HG02763 (cell line): Measurements from ENCODE around the gene SLC2A1.

ENCODE experiments used
- ATAC-seq: cut with Tn5 transposase; IDR thresholded peaks from one replicate; pipeline ENCODE4 v1.9.1; 2021; ENCODE audit warnings: mild to moderate bottlenecking, moderate library complexity; ENCODE audit not compliant: unreplicated experiment

Gene SLC2A1

DNA sequence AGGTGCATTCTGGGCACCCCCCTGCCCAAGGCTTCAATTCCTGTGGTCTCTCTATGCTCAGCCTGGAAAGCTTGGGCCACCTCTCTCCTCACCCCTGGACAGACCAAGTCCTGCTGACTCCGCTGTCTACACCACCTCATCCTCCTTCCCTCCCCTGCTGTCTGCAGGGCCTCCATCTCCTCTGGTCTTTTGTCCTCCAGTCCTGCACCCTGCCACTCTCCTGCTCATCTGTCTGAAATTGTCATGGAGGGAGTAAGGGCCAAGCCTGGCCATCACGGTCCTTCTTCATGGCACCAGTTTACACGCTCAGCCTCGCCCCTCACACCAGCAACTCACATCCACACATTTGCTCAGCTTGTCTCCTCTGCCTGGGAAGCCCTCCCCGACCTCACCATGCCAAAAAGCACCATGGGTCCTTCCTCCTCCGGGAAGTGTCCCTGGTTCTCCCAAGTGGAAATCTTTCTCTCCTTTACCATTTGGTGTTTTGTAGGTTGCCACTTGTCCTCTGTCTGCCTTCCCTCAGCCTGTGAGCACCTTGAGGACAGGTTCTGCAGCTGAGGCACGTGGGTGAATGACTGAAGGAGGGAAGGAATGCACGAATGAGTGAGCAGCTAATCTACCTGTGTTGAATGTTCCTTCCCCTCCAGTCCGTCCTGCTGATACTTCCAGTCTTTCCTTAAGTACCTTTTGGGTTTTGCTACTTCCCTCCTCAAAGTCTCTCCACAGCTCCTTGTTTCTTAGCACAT, 2.1 kb upstream of the SLC2A1 start:
- ATAC-seq, result no peak

- ATAC-seq, result no peak
These were observed 1.4 kb upstream of the SLC2A1 start for GRCh38 chr1:42960122-42960390.

DNA sequence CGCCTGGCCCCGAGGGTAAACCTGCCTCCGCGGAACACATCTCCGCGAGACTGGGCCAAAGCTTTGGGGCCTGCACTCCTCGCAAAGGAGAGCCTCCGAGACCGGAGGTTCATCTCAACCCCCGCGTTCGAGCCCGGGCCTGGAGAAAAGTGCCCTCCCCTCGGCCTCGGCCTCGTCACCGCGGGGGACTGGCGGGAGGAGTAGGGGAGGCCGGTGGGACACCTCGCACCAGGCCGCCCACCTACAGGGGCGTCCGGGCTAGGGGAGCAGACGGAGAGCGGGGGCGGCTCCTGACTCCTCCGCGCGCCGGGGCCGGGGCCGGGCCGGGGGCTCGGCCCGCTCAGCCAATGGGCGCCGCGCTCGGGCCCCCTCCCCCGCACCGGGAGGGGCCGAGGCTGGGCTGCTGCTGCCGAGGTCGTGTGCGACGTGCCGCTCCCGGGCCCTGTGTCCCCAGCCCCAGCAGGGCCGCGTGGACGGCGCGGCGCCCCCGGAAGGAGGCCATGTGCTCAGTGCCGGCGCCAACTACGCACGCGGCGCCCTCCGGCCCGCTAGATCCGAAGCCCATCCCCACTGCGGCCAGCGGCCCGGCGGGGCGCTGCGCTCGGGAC, 684 bp downstream of the SLC2A1 start:
- ATAC-seq, result peak; percentile 60

GRCh38 chr1:42957229-42957879, 1.3 kb downstream of the SLC2A1 start:
- ATAC-seq, result no peak

DNA sequence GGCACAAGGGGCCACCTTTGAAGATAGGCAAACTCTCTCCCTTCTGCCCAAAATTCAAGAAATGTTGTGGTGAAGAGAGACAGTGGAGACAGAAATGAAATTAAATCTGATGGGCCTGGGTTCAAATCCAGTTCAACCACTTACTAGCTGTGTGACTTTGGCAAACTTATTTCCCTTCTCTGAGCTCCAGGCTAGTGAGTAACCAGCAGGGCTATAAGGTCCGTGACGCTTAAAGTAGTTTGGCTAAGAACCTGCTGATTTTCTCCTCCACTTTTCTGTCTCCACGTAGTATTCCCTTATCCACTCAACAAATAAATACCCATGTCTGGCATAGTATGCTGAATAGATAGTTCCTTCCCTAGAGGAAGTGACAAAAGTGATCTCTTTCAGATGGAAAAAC, 1.9 kb downstream of the SLC2A1 start:
- no peak for ATAC-seq

- no peak for ATAC-seq
These were observed 3.2 kb downstream of the SLC2A1 start for GRCh38 chr1:42955311-42956063.

DNA sequence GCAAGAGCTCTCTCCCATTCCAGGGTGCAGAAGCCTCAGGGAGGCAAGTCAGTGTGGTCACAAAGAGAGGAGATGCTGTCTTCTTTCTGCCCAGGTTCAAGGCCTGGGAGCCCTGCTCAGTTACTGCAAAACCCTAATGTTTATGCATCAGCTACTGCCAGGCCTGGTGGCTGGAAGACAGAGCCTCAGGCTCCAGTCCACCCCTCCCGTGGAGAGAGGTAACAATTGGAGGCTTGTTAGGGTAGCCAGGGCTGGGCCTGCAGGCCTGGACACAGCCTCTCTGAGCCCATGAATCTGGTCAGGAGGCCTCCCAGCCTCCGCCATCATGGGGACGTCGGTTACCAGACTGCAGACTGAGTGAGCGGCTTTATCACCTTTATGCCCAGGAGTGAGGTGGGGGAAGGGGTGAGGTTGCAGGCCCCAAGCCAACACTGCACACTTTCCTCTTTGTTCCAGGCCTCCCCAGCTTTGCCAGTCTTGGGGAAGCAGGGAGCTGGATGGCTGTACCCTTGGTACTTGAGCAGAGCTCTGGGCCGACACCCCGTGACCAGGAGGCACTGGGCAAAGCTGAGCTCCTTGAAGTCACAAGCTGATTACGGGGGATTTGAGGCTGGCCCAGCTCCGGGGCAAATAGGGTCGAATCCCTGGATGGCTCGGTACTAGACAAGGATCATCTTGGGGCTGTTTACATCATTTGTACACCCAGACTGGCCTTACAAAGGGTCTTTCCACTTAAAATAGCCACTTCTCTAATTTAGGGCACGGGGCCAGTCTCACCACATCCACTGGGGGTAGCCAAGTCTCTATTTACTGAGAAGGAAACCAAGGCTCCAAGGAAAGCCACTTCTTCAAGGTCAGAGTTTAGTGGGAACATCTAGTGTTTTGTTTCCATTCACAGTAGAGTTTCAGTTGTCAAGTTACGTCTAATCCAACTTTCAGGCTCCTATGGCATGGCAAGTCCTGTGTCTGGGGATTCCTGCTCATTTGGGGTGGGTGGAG, 5.2 kb downstream of the SLC2A1 start:
- ATAC-seq, result no peak

GRCh38 chr1:42952303-42953001, 6.2 kb downstream of the SLC2A1 start:
- peak; percentile 52 for ATAC-seq

DNA sequence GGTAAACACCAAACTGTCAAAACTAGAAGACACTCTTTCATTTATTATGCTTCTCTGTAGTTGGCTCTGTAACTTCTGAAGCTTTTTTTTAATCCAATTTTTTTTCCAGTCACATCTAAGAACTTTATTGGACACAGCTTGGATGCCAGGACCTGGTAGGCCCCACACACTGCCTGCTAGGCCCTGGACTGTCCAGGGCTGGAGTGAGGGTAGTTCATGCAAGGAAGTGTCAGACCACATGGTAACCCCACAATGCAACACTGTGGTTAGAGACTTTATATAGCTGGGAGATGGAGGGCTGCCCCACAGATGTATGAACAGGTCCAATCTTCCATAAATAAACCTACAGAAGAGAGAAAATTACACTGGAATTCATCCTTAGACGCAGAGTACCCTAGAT, 7.1 kb downstream of the SLC2A1 start:
- ATAC-seq, result no peak

GRCh38 chr1:42950116-42950481, 8.6 kb downstream of the SLC2A1 start:
- ATAC-seq, result no peak

- ATAC-seq, result no peak
These were observed 9.2 kb downstream of the SLC2A1 start for GRCh38 chr1:42949312-42950115.

DNA sequence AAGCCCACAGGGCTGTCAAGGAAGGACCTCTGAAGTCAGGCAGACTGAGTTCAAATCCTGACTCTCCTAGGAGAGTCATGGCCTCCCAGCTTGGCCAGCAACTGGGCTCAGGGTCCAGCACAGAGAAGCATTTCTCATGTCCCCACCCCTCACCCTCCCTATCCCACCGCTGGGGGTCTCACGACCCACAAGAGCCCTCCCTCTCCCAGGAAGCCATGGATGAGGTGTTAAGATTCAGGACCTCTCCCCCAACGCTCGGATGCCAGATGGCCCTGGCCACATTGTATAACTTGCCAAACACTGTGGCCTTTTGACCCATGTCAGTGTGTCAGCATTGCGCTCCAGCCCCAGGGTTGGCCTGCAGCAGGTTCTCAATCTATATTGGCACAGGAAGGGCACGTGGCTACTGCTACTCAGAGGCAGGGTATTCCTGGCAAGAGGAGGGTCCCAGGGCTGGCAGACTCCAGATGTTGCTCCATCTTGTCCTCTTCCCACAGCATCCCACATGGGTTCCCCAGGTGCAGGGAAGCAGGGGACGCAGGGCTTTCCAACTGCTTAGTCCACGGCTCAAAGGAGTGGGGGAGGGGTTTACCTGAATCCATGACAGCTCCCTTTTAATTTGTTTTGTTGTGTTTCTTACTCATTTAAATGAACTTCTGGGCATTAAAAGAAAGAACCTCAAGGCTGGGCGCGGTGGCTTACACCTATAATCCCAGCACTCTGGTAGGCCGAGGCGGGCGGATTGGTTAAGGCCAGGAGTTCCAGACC, 10.5 kb downstream of the SLC2A1 start:
- ATAC-seq, result no peak

DNA sequence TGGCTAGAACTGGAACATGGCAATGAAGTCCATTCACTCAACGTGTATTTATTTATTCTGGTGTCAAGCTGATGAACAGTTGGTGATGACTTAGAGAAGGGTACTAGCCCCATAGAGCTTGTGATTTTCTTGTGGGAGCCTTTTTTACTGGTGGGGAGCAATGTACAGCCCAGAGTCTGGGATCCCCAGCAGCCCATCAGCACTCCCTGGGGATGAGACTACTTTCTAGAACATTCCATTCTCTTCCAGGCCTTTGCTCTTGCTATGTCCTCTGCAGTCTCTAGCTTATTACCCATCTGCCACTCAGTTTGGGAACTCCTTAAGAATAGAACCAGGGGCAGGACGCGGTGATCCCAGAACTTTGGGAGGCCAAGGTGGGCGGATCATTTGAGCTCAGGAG, 11.6 kb downstream of the SLC2A1 start:
- ATAC-seq, result no peak

DNA sequence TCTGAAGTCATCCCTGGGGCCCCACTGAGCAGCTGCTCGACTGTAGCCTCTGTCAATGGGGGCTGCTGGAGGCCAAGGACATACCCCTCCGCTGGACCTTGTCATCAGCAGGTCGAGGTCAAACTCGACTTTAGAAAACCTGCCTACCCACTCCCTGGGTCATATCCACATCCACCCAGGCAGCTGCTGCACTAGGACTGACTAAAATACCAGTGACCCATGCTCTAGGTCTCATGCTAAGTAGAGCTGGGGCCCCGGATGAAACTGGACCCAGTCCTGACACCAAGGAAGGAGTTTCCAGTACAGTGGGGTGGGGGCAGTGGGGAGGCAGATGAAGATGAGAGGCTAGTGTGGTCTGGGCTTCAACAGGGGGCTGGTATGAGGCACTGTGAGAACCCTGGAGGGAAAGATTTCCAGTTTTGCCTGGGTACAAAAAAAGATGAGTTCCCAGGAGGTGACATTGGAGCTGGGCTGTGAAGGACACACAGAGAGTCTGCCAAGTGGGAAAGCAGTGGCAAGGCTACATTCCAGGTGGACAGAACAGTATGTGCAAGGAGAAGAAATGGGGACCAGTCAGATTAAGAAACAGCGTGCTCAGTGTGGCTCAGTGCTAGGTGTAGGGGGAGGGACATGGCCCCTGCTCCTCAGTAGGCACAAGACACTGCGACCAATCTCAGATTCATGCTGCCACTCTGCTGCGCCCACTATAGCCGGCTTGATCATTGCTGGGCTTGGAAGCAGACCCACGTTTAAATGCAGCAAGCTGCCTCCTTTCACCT, 12.4 kb downstream of the SLC2A1 start:
- ATAC-seq, result no peak

DNA sequence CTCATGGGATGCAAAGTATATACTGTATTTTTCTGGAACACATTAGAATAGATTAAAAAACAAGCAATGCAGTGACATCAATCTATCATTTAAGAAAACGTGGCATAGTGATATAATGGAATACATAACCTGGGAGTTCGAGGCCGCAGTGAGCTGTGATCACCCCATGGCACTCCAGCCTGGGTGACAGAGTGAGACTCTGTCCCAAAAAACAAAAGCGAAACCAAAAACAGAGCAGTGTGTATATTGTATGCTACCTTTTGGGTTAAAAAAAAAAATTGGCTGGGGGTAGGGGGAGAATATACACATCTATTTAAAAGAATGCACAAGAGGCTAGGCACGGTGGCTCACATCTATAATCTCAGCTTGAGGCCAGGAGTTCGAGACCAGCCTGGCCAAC, 13.5 kb downstream of the SLC2A1 start:
- ATAC-seq, result no peak

DNA sequence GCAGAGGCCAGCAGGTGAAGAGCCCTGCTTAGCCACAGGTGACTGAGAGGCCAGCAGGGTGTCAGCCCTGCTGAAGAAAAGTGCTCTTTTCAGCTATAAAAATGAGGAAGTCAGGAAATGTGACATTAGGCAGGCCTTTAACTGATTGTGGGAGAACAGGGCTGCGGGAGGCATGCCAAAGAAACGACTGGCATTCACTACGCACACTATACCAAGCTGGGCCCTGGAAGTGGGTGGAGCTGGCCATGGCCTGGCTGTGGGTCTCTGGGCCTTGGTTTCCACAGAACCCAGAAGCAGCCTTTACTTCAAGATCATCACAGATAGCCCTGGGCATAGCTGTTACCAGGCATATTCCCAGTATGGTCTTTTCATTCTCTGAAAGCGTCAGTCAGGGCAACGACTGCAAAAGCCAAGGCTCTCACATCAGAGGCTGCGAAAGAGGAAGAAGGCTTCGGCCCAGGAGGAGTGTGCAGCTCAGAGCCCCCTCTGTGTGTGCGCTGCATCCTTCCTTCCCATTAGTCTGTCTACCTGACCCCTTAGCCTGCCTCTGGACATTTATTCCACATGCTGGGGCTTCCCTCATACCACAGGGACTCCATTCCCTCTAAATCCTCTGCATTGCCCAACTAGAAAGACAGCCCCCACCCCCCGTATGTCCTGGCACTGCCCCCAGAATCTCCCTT, 14.3 kb downstream of the SLC2A1 start:
- no peak for ATAC-seq

DNA sequence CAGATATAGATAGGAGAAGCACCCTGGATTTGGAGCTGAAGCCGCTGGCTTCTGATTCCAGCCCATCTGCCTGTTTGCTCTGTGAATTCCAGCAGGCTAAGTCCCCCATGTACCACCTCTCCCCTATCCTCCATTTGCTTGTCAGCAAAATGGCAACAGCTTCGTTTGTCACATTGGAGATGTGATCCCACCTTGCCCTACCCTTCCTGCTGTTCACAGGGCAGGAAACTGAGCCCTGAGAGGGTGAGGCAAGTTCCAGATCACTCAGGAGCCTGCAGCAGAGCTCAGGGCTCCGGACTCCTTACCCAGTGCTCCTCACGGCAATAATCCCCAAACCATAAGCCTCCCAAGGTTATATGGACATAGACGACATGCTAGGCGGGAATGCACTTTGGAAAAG, 14.9 kb downstream of the SLC2A1 start:
- ATAC-seq, result no peak
